ENCODE data around the gene APP.

Gene APP

GRCh38 chr21:25999921-26000582, 170.5 kb downstream of the APP start:
- no peaks in the 10 kb centered on the region for H3K79me2 ChIP-seq
- no peak overlapping the region for H3K4me2 ChIP-seq (ENCODE audit: low read length)
- H3K9me3 ChIP-seq (ENCODE audit: control insufficient read depth, low read length) = no peaks in the 10 kb centered on the region
- no peak overlapping the region for H3K27ac ChIP-seq
- no peaks in the 10 kb centered on the region for H3K4me1 ChIP-seq
- no peak overlapping the region for H3K4me3 ChIP-seq (ENCODE audit: low read depth, low read length)
- H3K27me3 ChIP-seq (ENCODE audit: control insufficient read depth, insufficient read depth, low read length) = no peaks in the 10 kb centered on the region
- no peak overlapping the region for H3K9ac ChIP-seq
- no peak overlapping the region for H2AFZ ChIP-seq
- TF ChIP-seq CTCF (IDR thresholded peaks at IDR 0.05) = no peak
- no peaks in the 10 kb centered on the region for H3K36me3 ChIP-seq (ENCODE audit: control insufficient read depth, insufficient read depth, low read length)

GRCh38 chr21:25997788-25998611, 172.6 kb downstream of the APP start:
- Histone ChIP-seq H3K4me3 (ENCODE audit: low read depth, low read length) (no peak overlapping the region), H3K9me3 (ENCODE audit: control insufficient read depth, low read length) (no peaks in the 10 kb centered on the region), H3K79me2 (no peaks in the 10 kb centered on the region), H3K27me3 (ENCODE audit: control insufficient read depth, insufficient read depth, low read length) (no peaks in the 10 kb centered on the region), H2AFZ (no peak overlapping the region), H3K9ac (no peak overlapping the region), H3K36me3 (ENCODE audit: control insufficient read depth, insufficient read depth, low read length) (no peaks in the 10 kb centered on the region), H3K27ac (no peak overlapping the region), H3K4me2 (ENCODE audit: low read length) (no peak overlapping the region), H3K4me1 (no peaks in the 10 kb centered on the region)
- TF ChIP-seq CTCF (IDR thresholded peaks at IDR 0.05) = no peak

- Histone ChIP-seq H3K27me3 (ENCODE audit: control insufficient read depth, insufficient read depth, low read length) (no peaks in the 10 kb centered on the region), H3K79me2 (no peaks in the 10 kb centered on the region), H2AFZ (no peak overlapping the region), H3K4me2 (ENCODE audit: low read length) (no peak overlapping the region), H3K27ac (no peak overlapping the region), H3K9ac (no peak overlapping the region), H3K36me3 (ENCODE audit: control insufficient read depth, insufficient read depth, low read length) (no peaks in the 10 kb centered on the region), H3K4me1 (no peaks in the 10 kb centered on the region), H3K9me3 (ENCODE audit: control insufficient read depth, low read length) (no peaks in the 10 kb centered on the region), H3K4me3 (ENCODE audit: low read depth, low read length) (no peak overlapping the region)
- no peak for TF ChIP-seq CTCF (IDR thresholded peaks at IDR 0.05)
Observed at GRCh38 chr21:25995278-25995677, 175.3 kb downstream of the APP start.

GRCh38 chr21:25994758-25995163, 175.8 kb downstream of the APP start:
- H3K36me3 ChIP-seq (ENCODE audit: control insufficient read depth, insufficient read depth, low read length) = no peaks in the 10 kb centered on the region
- no peak overlapping the region for H3K9ac ChIP-seq

More at GRCh38 chr21:25994758-25995163, 175.8 kb downstream of the APP start:
- Histone ChIP-seq H3K4me1 (no peaks in the 10 kb centered on the region), H3K27ac (no peak overlapping the region), H3K9me3 (ENCODE audit: control insufficient read depth, low read length) (no peaks in the 10 kb centered on the region), H2AFZ (no peak overlapping the region), H3K79me2 (no peaks in the 10 kb centered on the region), H3K4me3 (ENCODE audit: low read depth, low read length) (no peak overlapping the region), H3K27me3 (ENCODE audit: control insufficient read depth, insufficient read depth, low read length) (no peaks in the 10 kb centered on the region), H3K4me2 (ENCODE audit: low read length) (no peak overlapping the region)
- no peak for TF ChIP-seq CTCF (IDR thresholded peaks at IDR 0.05)

Data from parathyroid adenoma (tissue), 2 donors.